ENCODE results near the gene ZNF423.

Gene ZNF423

GRCh38 chr16:49601576-49601975 is 254.3 kb downstream of the ZNF423 start:
- H4K20me1 ChIP-seq (ENCODE audit: insufficient read depth, low read length): no peaks in the 10 kb centered on the region
- H3F3A ChIP-seq (ENCODE audit: insufficient read depth, low read length): peaks cover 19% of the 10 kb centered on the region
- H3K4me3 ChIP-seq (ENCODE audit: low read length): no peak overlapping the region
- no peak overlapping the region for H3K9ac ChIP-seq (ENCODE audit: low read length)
- H3K79me2 ChIP-seq (ENCODE audit: low read length): no peaks in the 10 kb centered on the region
- no peaks in the 10 kb centered on the region for H3K9me2 ChIP-seq (replicated peaks; ENCODE audit: insufficient read depth, low read length)
- no peak overlapping the region for H3K27ac ChIP-seq (ENCODE audit: low read length)
- no peak overlapping the region for H3K4me2 ChIP-seq (ENCODE audit: low read depth, low read length)
- no peak overlapping the region for H2AFZ ChIP-seq (ENCODE audit: low read length)
- H3K36me3 ChIP-seq (replicated peaks; ENCODE audit: insufficient read depth, low read length): no peaks in the 10 kb centered on the region
- no peaks in the 10 kb centered on the region for H3K9me3 ChIP-seq (replicated peaks; ENCODE audit: insufficient read depth, low read length)
- TF ChIP-seq EZH2 (optimal IDR thresholded peaks at IDR 0.05; ENCODE audit: low read depth, low read length): no peak
- TF ChIP-seq EZH2phosphoT487 (IDR thresholded peaks at IDR 0.05; ENCODE audit: low read length): no peak
- no peak for TF ChIP-seq CTCF (IDR thresholded peaks at IDR 0.05; ENCODE audit: low read length)
- H3K4me1 ChIP-seq (ENCODE audit: low read length): peaks cover 32% of the 10 kb centered on the region
- no peak for DNase-seq
- H3K27me3 ChIP-seq (replicated peaks; ENCODE audit: insufficient read depth, low read length): no peaks in the 10 kb centered on the region

GRCh38 chr16:49600976-49601375 is 254.9 kb downstream of the ZNF423 start:
- H3K9me3 ChIP-seq (replicated peaks; ENCODE audit: insufficient read depth, low read length): no peaks in the 10 kb centered on the region
- TF ChIP-seq EZH2phosphoT487 (IDR thresholded peaks at IDR 0.05; ENCODE audit: low read length) (no peak), CTCF (IDR thresholded peaks at IDR 0.05; ENCODE audit: low read length) (no peak), EZH2 (optimal IDR thresholded peaks at IDR 0.05; ENCODE audit: low read depth, low read length) (no peak)
- no peaks in the 10 kb centered on the region for H4K20me1 ChIP-seq (ENCODE audit: insufficient read depth, low read length)
- no peaks in the 10 kb centered on the region for H3K27me3 ChIP-seq (replicated peaks; ENCODE audit: insufficient read depth, low read length)
- H3K79me2 ChIP-seq (ENCODE audit: low read length): no peaks in the 10 kb centered on the region
- peaks cover 33% of the 10 kb centered on the region for H3K4me1 ChIP-seq (ENCODE audit: low read length)
- DNase-seq: no peak
- H3K4me2 ChIP-seq (ENCODE audit: low read depth, low read length): no peak overlapping the region
- no peak overlapping the region for H3K27ac ChIP-seq (ENCODE audit: low read length)
- no peak overlapping the region for H3K9ac ChIP-seq (ENCODE audit: low read length)
- H3K9me2 ChIP-seq (replicated peaks; ENCODE audit: insufficient read depth, low read length): no peaks in the 10 kb centered on the region
- no peaks in the 10 kb centered on the region for H3K36me3 ChIP-seq (replicated peaks; ENCODE audit: insufficient read depth, low read length)
- H3K4me3 ChIP-seq (ENCODE audit: low read length): no peak overlapping the region
- H3F3A ChIP-seq (ENCODE audit: insufficient read depth, low read length): peaks cover 19% of the 10 kb centered on the region
- H2AFZ ChIP-seq (ENCODE audit: low read length): no peak overlapping the region

GRCh38 chr16:49600536-49600935 is 255.4 kb downstream of the ZNF423 start:
- Histone ChIP-seq H3K4me2 (ENCODE audit: low read depth, low read length) (no peak overlapping the region), H2AFZ (ENCODE audit: low read length) (no peak overlapping the region), H3K4me3 (ENCODE audit: low read length) (no peak overlapping the region), H3K79me2 (ENCODE audit: low read length) (no peaks in the 10 kb centered on the region), H3K36me3 (replicated peaks; ENCODE audit: insufficient read depth, low read length) (no peaks in the 10 kb centered on the region), H3F3A (ENCODE audit: insufficient read depth, low read length) (peaks cover 19% of the 10 kb centered on the region), H3K27ac (ENCODE audit: low read length) (no peak overlapping the region), H3K4me1 (ENCODE audit: low read length) (peaks cover 33% of the 10 kb centered on the region), H4K20me1 (ENCODE audit: insufficient read depth, low read length) (no peaks in the 10 kb centered on the region), H3K9ac (ENCODE audit: low read length) (no peak overlapping the region), H3K9me3 (replicated peaks; ENCODE audit: insufficient read depth, low read length) (no peaks in the 10 kb centered on the region), H3K27me3 (replicated peaks; ENCODE audit: insufficient read depth, low read length) (no peaks in the 10 kb centered on the region), H3K9me2 (replicated peaks; ENCODE audit: insufficient read depth, low read length) (no peaks in the 10 kb centered on the region)
- no peak for TF ChIP-seq CTCF (IDR thresholded peaks at IDR 0.05; ENCODE audit: low read length)
- no peak for DNase-seq

Data from MM.1S (cell line).